Measurements from ENCODE around the gene ESAM. TPM values are rescaled to one million over a fixed set of nuclear protein-coding genes. Genes with fewer than 3 reads are reported as not detected.

The ESAM gene
- total and polyA plus RNA-seq, 3 experiments from 2014 or later: 0.35 to 0.77 TPM; not detected in 1

DNA sequence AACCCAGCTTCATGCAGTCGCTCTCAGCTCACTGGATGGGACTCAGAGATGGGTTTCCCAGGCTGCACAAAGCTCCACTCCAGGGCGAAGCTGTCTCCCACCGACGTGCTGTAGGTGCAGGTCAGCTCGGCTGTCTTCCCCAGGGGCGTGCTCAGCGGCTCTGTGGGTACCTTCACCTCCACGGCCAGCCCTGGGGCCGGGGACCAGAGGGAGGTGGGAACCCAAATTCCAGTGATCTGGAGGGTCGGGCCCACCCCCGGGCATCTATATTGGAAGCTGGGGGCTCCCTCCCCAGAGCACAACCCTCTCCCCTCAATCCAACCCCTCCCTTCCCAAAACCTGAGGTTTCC is 10.7 kb downstream of the ESAM start:
- DNase-seq: no peak
- Mint-ChIP-seq H3K4me1 (peaks cover 4 to 8% (median 4%) of the 10 kb centered on the region in 3 donors), H3K9me3 (no peaks in the 10 kb centered on the region), H3K27ac (no peak overlapping the region), H3K36me3 (peaks cover 0 to 5% (median 0%) of the 10 kb centered on the region in 3 donors), H3K4me3 (no peak overlapping the region), H3K27me3 (peaks cover 11 to 14% of the 10 kb centered on the region in 2 donors)
- H3K36me3 ChIP-seq (ENCODE audit: insufficient read depth, low read length): no peaks in the 10 kb centered on the region
- no peak overlapping the region for H3K4me3 ChIP-seq (ENCODE audit: low read length)
- CTCF ChIA-PET: interaction anchor here (1.1 to 2.3 kb wide), 2 partner anchors 11 to 82 kb away, joined by 3 to 10 read pairs; partner anchors contain the start of gene NRGN
- H3K27me3 ChIP-seq (ENCODE audit: insufficient read depth, low read length, poor library complexity, severe bottlenecking): no peaks in the 10 kb centered on the region
- peaks cover 5% of the 10 kb centered on the region for H3K4me1 ChIP-seq (ENCODE audit: insufficient read depth, low read length)
- no peaks in the 10 kb centered on the region for H3K9me3 ChIP-seq (ENCODE audit: low read length)
- H3K27ac ChIP-seq (ENCODE audit: low read depth, low read length): no peak overlapping the region
- POLR2A ChIA-PET: no interaction called here

DNA sequence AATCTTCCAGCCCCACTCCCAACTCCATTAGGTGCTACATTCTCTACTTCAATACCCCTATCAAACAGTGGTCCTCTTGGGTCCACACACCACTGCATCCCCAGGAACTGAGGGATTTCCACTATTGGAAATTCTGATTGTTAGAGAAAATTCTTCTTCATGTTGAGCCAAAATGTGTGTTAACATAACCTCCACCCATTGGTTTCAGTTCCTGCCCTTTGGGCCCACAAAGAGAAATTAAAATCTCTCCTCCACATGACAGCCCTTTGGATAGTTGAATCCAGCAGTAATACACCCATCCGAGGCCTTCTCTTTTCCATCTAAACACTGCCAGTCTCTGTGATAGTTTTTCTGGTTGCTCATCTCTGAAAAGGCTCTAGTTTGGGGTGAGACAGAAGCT is 12.2 kb downstream of the ESAM start:
- Mint-ChIP-seq H3K27ac (no peak overlapping the region), H3K4me1 (peaks cover 4 to 14% (median 7%) of the 10 kb centered on the region in 3 donors), H3K27me3 (peaks cover 4 to 7% of the 10 kb centered on the region in 2 donors), H3K9me3 (no peaks in the 10 kb centered on the region), H3K36me3 (peaks cover 0 to 6% (median 0%) of the 10 kb centered on the region in 3 donors), H3K4me3 (peak overlapping the region in 1 of 7 donors; percentile 38)
- H3K4me3 ChIP-seq (ENCODE audit: low read length): no peak overlapping the region
- no peaks in the 10 kb centered on the region for H3K27me3 ChIP-seq (ENCODE audit: insufficient read depth, low read length, poor library complexity, severe bottlenecking)
- H3K9me3 ChIP-seq (ENCODE audit: low read length): no peaks in the 10 kb centered on the region
- ChIA-PET CTCF (interaction anchor here (6.2 kb wide), 1 partner anchor 8 kb away, joined by 41 read pairs; no protein-coding TSS in a partner anchor), POLR2A (no interaction called here)
- DNase-seq: no peak
- peaks cover 9% of the 10 kb centered on the region for H3K4me1 ChIP-seq (ENCODE audit: insufficient read depth, low read length)
- H3K27ac ChIP-seq (ENCODE audit: low read depth, low read length): no peak overlapping the region
- H3K36me3 ChIP-seq (ENCODE audit: insufficient read depth, low read length): no peaks in the 10 kb centered on the region

DNA sequence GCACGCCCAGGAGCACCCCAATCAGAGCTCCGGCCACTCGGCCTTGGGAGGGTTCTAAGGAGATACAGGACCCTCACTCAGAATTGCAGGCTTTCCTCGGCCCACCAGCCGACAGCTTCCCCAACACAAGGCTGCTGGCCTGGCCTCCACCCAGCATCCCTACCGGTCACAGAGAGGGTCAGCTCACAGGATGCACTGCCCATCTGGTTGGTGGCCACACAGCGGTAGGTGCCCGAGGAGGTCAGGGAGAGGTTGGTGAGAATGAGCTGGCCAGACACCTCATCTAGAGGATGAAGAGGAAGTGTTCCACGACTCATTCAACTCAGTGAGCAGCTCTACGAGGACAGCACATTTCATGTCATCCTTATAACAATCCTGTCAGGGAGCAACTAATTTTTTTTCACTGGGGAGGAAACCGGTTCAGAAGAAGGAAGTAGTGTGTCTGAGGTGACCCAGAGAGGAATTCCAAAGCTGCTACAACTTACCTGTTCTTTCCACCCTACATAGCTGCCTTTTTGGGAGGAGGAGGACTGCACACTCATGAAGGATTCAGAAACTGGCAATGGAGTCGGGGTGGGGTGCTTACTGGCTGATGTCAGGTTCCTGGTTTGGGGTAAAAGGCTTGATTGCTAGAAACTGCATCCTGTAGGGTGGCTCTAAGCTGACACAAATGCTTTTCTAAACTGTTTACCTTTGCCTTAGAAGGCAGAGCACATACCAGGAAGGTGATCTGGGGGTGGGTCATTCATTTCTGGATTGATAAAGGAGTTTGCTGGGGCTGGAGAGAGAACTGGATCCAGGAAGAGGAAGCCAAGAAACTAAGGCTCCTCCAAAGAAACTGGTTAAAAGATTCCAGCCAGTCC is 13.4 kb downstream of the ESAM start:
- DNase-seq: no peak
- no peak overlapping the region for H3K27ac ChIP-seq (ENCODE audit: low read depth, low read length)
- no peaks in the 10 kb centered on the region for H3K36me3 ChIP-seq (ENCODE audit: insufficient read depth, low read length)
- H3K9me3 Mint-ChIP-seq: no peaks in the 10 kb centered on the region
- H3K27ac Mint-ChIP-seq: no peak overlapping the region
- peak overlapping the region in 4 of 7 donors; percentile 12 to 85 (median 48) for H3K4me3 Mint-ChIP-seq
- no peaks in the 10 kb centered on the region for H3K9me3 ChIP-seq (ENCODE audit: low read length)
- ChIA-PET POLR2A (interaction anchor here (0.5 kb wide), 1 partner anchor 1521 kb away, joined by 3 read pairs; no protein-coding TSS in a partner anchor), CTCF (interaction anchor here (4.0 to 6.2 kb wide), 3 partner anchors 9 to 78 kb away, joined by 32 to 73 read pairs (median 41); partner anchors contain the start of gene ESAM)
- H3K4me1 Mint-ChIP-seq: peaks cover 4 to 14% (median 7%) of the 10 kb centered on the region in 3 donors
- no peaks in the 10 kb centered on the region for H3K27me3 ChIP-seq (ENCODE audit: insufficient read depth, low read length, poor library complexity, severe bottlenecking)
- peaks cover 9% of the 10 kb centered on the region for H3K4me1 ChIP-seq (ENCODE audit: insufficient read depth, low read length)
- H3K36me3 Mint-ChIP-seq: peaks cover 0 to 6% (median 0%) of the 10 kb centered on the region in 3 donors
- H3K27me3 Mint-ChIP-seq: peaks cover 4 to 5% of the 10 kb centered on the region in 2 donors
- H3K4me3 ChIP-seq (ENCODE audit: low read length): no peak overlapping the region

DNA sequence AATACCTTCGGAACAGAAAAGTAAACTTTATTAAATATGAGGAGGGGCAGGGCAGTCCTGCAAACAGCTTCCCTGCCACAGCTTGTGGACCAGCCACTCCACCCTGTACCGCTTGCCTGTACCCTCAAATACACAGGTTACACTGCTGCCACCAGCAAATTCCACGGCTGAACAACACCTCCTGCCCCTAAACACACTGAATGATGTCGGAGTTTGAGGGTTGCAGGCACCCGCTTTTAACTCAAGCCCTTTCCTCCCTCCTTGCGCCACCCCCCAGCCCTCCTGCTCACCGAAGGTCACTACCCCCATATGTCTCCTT is 14.0 kb downstream of the ESAM start:
- Histone ChIP-seq H3K4me3 (ENCODE audit: low read length) (no peak overlapping the region), H3K27ac (ENCODE audit: low read depth, low read length) (no peak overlapping the region), H3K4me1 (ENCODE audit: insufficient read depth, low read length) (peaks cover 9% of the 10 kb centered on the region), H3K27me3 (ENCODE audit: insufficient read depth, low read length, poor library complexity, severe bottlenecking) (no peaks in the 10 kb centered on the region), H3K9me3 (ENCODE audit: low read length) (no peaks in the 10 kb centered on the region), H3K36me3 (ENCODE audit: insufficient read depth, low read length) (no peaks in the 10 kb centered on the region)
- H3K4me1 Mint-ChIP-seq: peaks cover 4 to 14% (median 7%) of the 10 kb centered on the region in 3 donors
- no peak overlapping the region for H3K27ac Mint-ChIP-seq
- ChIA-PET POLR2A (interaction anchor here (0.5 kb wide), 1 partner anchor 1522 kb away, joined by 3 read pairs; no protein-coding TSS in a partner anchor), CTCF (interaction anchor here (4.0 to 6.2 kb wide), 3 partner anchors 10 to 78 kb away, joined by 32 to 73 read pairs (median 41); partner anchors contain the start of gene ESAM)
- DNase-seq: no peak
- H3K4me3 Mint-ChIP-seq: peak overlapping the region in 4 of 7 donors; percentile 12 to 90 (median 56)
- peaks cover 4 to 5% of the 10 kb centered on the region in 2 donors for H3K27me3 Mint-ChIP-seq
- H3K36me3 Mint-ChIP-seq: peaks cover 0 to 6% (median 0%) of the 10 kb centered on the region in 3 donors
- no peaks in the 10 kb centered on the region for H3K9me3 Mint-ChIP-seq

DNA sequence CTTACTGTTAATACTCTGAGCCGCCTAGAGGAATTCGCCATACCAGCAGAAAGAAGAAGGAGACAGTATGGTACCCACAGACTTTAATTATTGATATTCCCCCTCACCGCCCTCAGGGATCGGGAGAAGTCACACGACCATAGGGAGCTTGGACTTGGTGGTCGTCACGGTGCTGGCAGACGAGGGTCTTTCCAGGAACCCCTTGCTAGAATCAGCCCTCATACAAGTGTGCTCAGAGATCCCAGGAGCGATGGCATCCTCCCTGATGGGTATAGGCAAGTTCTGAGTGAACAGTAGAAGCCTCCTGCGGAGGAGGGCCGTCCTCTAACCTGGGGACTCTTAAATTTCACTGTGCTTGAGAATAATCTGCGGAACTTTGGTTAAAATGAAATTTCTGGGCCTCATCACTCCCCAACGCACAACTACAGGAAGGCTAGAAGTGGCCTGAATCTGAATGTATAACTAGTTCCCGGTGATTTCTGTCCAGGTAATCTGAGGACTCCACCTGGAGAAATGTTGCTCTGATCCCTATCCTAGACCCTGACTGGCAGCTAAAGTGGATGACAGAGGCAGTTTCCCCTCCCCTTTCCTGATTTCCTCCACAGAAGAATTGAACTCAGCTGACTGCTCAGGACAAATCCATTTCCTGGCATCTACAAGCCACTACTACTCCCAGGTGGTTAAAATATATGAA is 14.5 kb downstream of the ESAM start:
- Histone ChIP-seq H3K9me3 (ENCODE audit: low read length) (no peaks in the 10 kb centered on the region), H3K4me1 (ENCODE audit: insufficient read depth, low read length) (peaks cover 9% of the 10 kb centered on the region), H3K27ac (ENCODE audit: low read depth, low read length) (no peak overlapping the region), H3K36me3 (ENCODE audit: insufficient read depth, low read length) (no peaks in the 10 kb centered on the region), H3K27me3 (ENCODE audit: insufficient read depth, low read length, poor library complexity, severe bottlenecking) (no peaks in the 10 kb centered on the region), H3K4me3 (ENCODE audit: low read length) (peak overlapping the region; percentile 97)
- Mint-ChIP-seq H3K4me3 (peak overlapping the region; percentile 90 to 97 (median 95)), H3K4me1 (peaks cover 4 to 14% (median 7%) of the 10 kb centered on the region in 3 donors), H3K27me3 (peaks cover 5% of the 10 kb centered on the region in 2 donors), H3K27ac (peak overlapping the region in 4 of 8 donors; percentile 46 to 93 (median 88)), H3K9me3 (no peaks in the 10 kb centered on the region), H3K36me3 (peaks cover 0 to 6% (median 0%) of the 10 kb centered on the region in 3 donors)
- ChIA-PET CTCF (interaction anchor here (1.1 to 6.2 kb wide), 9 partner anchors 8 to 91 kb away, joined by 3 to 73 read pairs (median 9); partner anchors contain the start of genes ESAM, SIAE and SPA17), POLR2A (interaction anchor here (0.5 to 1.5 kb wide), 6 partner anchors 10 to 1522 kb away, joined by 3 to 23 read pairs (median 12); partner anchors contain the start of genes MSANTD2, SIAE and SPA17)
- DNase-seq: no peak

DNA sequence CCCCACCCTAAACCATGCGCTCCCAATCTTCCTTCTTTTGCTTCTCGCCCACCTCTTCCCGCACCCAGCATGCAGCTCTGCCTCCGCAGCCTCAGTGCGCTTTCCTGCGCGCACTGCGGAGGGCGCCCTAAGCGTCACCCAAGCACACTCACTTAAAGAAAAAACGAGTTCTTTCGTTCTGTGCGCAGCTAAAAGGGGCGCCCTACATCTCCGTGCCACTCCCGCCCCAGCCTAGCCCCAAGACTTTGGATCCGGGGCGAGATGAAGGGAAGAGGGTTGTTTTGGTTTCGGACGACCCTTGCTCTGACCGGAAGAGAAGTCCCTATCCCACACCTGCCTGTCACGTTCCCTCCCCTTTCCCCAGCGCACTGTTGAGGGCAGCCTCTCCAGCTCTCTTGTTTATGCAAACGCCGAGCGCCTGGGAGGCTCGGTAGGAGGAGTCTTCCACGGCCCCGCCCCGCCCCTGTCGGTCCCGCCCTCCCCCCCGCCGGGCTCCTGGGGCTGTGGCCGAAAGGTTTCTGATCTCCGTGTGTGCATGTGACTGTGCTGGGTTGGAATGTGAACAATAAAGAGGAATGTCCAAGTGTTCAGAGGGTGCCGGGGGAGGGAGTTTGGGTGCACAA is 15.4 kb downstream of the ESAM start:
- Mint-ChIP-seq H3K36me3 (peaks cover 0 to 6% (median 0%) of the 10 kb centered on the region in 3 donors), H3K27me3 (peaks cover 8 to 14% of the 10 kb centered on the region in 2 donors), H3K4me3 (peak overlapping the region; percentile 90 to 97 (median 95)), H3K27ac (peak overlapping the region; percentile 46 to 93 (median 90)), H3K4me1 (peaks cover 4 to 14% (median 7%) of the 10 kb centered on the region in 3 donors), H3K9me3 (no peaks in the 10 kb centered on the region)
- H3K4me3 ChIP-seq (ENCODE audit: low read length): peak overlapping the region; percentile 97
- no peaks in the 10 kb centered on the region for H3K9me3 ChIP-seq (ENCODE audit: low read length)
- H3K27ac ChIP-seq (ENCODE audit: low read depth, low read length): peak overlapping the region; percentile 76
- peaks cover 9% of the 10 kb centered on the region for H3K4me1 ChIP-seq (ENCODE audit: insufficient read depth, low read length)
- H3K36me3 ChIP-seq (ENCODE audit: insufficient read depth, low read length): no peaks in the 10 kb centered on the region
- ChIA-PET CTCF (interaction anchor here (0.5 to 6.2 kb wide), 26 partner anchors 9 to 124 kb away, joined by 3 to 73 read pairs (median 4); partner anchors contain the start of genes ESAM, MSANTD2, SIAE and SPA17), POLR2A (interaction anchor here (1.0 to 1.5 kb wide), 7 partner anchors 11 to 823 kb away, joined by 4 to 23 read pairs (median 7); partner anchors contain the start of genes EI24, MSANTD2, SIAE and SPA17)
- no peaks in the 10 kb centered on the region for H3K27me3 ChIP-seq (ENCODE audit: insufficient read depth, low read length, poor library complexity, severe bottlenecking)
- peak; percentile 71 to 86 (median 81) for DNase-seq
